Measurements from ENCODE around the gene SORBS2. TPM values are rescaled to one million over a fixed set of nuclear protein-coding genes. Genes with fewer than 3 reads are reported as not detected.

The SORBS2 gene
- total RNA-seq, 1 donor from 2014 or later: 20.0 TPM

- no peak for TF ChIP-seq CTCF (IDR thresholded peaks at IDR 0.05; ENCODE audit: unreplicated experiment)
- H3K4me3 Mint-ChIP-seq (ENCODE audit: unreplicated experiment): no peak overlapping the region
Observed at GRCh38 chr4:185743722-185744487, 68.1 kb downstream of the SORBS2 start.

GRCh38 chr4:185742766-185743165, 69.2 kb downstream of the SORBS2 start:
- DNase-seq (ENCODE audit: low spot score): no peak
- no peak for TF ChIP-seq CTCF (IDR thresholded peaks at IDR 0.05; ENCODE audit: unreplicated experiment)
- no peaks in the 10 kb centered on the region for H3K36me3 Mint-ChIP-seq (ENCODE audit: low read depth, unreplicated experiment)
- peaks cover 3% of the 10 kb centered on the region for H3K27me3 Mint-ChIP-seq (ENCODE audit: unreplicated experiment)
- no peaks in the 10 kb centered on the region for H3K4me1 Mint-ChIP-seq (ENCODE audit: unreplicated experiment)
- no peak overlapping the region for H3K4me3 Mint-ChIP-seq (ENCODE audit: unreplicated experiment)
- no peak overlapping the region for H3K27ac Mint-ChIP-seq (ENCODE audit: unreplicated experiment)
- no peaks in the 10 kb centered on the region for H3K9me3 Mint-ChIP-seq (ENCODE audit: unreplicated experiment)

More at GRCh38 chr4:185743722-185744487, 68.1 kb downstream of the SORBS2 start:
- peaks cover 3% of the 10 kb centered on the region for H3K27me3 Mint-ChIP-seq (ENCODE audit: unreplicated experiment)
- no peaks in the 10 kb centered on the region for H3K9me3 Mint-ChIP-seq (ENCODE audit: unreplicated experiment)
- no peaks in the 10 kb centered on the region for H3K36me3 Mint-ChIP-seq (ENCODE audit: low read depth, unreplicated experiment)
- no peak overlapping the region for H3K27ac Mint-ChIP-seq (ENCODE audit: unreplicated experiment)
- no peaks in the 10 kb centered on the region for H3K4me1 Mint-ChIP-seq (ENCODE audit: unreplicated experiment)
- DNase-seq (ENCODE audit: low spot score): no peak

GRCh38 chr4:185741795-185742194, 70.2 kb downstream of the SORBS2 start:
- Mint-ChIP-seq H3K36me3 (ENCODE audit: low read depth, unreplicated experiment) (no peaks in the 10 kb centered on the region), H3K9me3 (ENCODE audit: unreplicated experiment) (no peaks in the 10 kb centered on the region), H3K4me3 (ENCODE audit: unreplicated experiment) (no peak overlapping the region), H3K27me3 (ENCODE audit: unreplicated experiment) (peaks cover 3% of the 10 kb centered on the region), H3K4me1 (ENCODE audit: unreplicated experiment) (no peaks in the 10 kb centered on the region), H3K27ac (ENCODE audit: unreplicated experiment) (no peak overlapping the region)
- no peak for DNase-seq (ENCODE audit: low spot score)
- no peak for TF ChIP-seq CTCF (IDR thresholded peaks at IDR 0.05; ENCODE audit: unreplicated experiment)

- no peaks in the 10 kb centered on the region for H3K4me1 Mint-ChIP-seq (ENCODE audit: unreplicated experiment)
- DNase-seq (ENCODE audit: low spot score): no peak
Observed at GRCh38 chr4:185740471-185740873, 71.5 kb downstream of the SORBS2 start.

More at GRCh38 chr4:185740471-185740873, 71.5 kb downstream of the SORBS2 start:
- no peaks in the 10 kb centered on the region for H3K9me3 Mint-ChIP-seq (ENCODE audit: unreplicated experiment)
- H3K4me3 Mint-ChIP-seq (ENCODE audit: unreplicated experiment): no peak overlapping the region
- TF ChIP-seq CTCF (IDR thresholded peaks at IDR 0.05; ENCODE audit: unreplicated experiment): no peak
- no peaks in the 10 kb centered on the region for H3K36me3 Mint-ChIP-seq (ENCODE audit: low read depth, unreplicated experiment)
- no peak overlapping the region for H3K27ac Mint-ChIP-seq (ENCODE audit: unreplicated experiment)
- peaks cover 5% of the 10 kb centered on the region for H3K27me3 Mint-ChIP-seq (ENCODE audit: unreplicated experiment)

Measured in endothelial cell (in vitro differentiated cells).